Measurements from ENCODE around the gene BRINP2.
"Not testable (repeated sequence)": the region's sequence is repeated elsewhere in the genome, so short reads cannot be mapped to it uniquely, and the experiment has no call there.

BRINP2 gene

GRCh38 chr1:177278626-177279390 is 108.0 kb downstream of the BRINP2 start:
- no peak for DNase-seq

GRCh38 chr1:177281901-177282300 is 111.1 kb downstream of the BRINP2 start:
- no peak for DNase-seq

GRCh38 chr1:177282976-177283375 is 112.2 kb downstream of the BRINP2 start:
- DNase-seq, result no peak

GRCh38 chr1:177283380-177283779 is 112.6 kb downstream of the BRINP2 start:
- DNase-seq, result no peak

- DNase-seq, result no peak
Measured at GRCh38 chr1:177286396-177286795, 115.6 kb downstream of the BRINP2 start.

- DNase-seq, result no peak
Measured at GRCh38 chr1:177287270-177287669, 116.5 kb downstream of the BRINP2 start.

GRCh38 chr1:177287994-177288393 is 117.2 kb downstream of the BRINP2 start:
- DNase-seq, result no peak

GRCh38 chr1:177289532-177289931 is 118.8 kb downstream of the BRINP2 start:
- DNase-seq, result no peak

GRCh38 chr1:177300431-177300830 is 129.7 kb downstream of the BRINP2 start:
- no peak for DNase-seq

GRCh38 chr1:177301425-177302124 is 130.8 kb downstream of the BRINP2 start:
- no peak for DNase-seq

GRCh38 chr1:177302357-177303044 is 131.7 kb downstream of the BRINP2 start:
- DNase-seq, result no peak

GRCh38 chr1:177305040-177306018 is 134.6 kb downstream of the BRINP2 start:
- DNase-seq, result no peak

GRCh38 chr1:177306019-177306415 is 135.3 kb downstream of the BRINP2 start:
- no peak for DNase-seq

- DNase-seq, result no peak
Measured at GRCh38 chr1:177306981-177307380, 136.2 kb downstream of the BRINP2 start.

- no peak for DNase-seq
Measured at GRCh38 chr1:177307771-177308170, 137.0 kb downstream of the BRINP2 start.

- DNase-seq, result no peak
Measured at GRCh38 chr1:177309880-177310279, 139.1 kb downstream of the BRINP2 start.

- no peak for DNase-seq
Measured at GRCh38 chr1:177310326-177310725, 139.6 kb downstream of the BRINP2 start.

- DNase-seq, result no peak
Measured at GRCh38 chr1:177311111-177311510, 140.4 kb downstream of the BRINP2 start.

GRCh38 chr1:177311586-177311985 is 140.8 kb downstream of the BRINP2 start:
- DNase-seq, result no peak

GRCh38 chr1:177315261-177315660 is 144.5 kb downstream of the BRINP2 start:
- no peak for DNase-seq

- DNase-seq, result no peak
Measured at GRCh38 chr1:177315761-177316160, 145.0 kb downstream of the BRINP2 start.

- not testable (repeated sequence) for DNase-seq
Measured at GRCh38 chr1:177321434-177321833, 150.7 kb downstream of the BRINP2 start.

GRCh38 chr1:177328251-177328650 is 157.5 kb downstream of the BRINP2 start:
- no peak for DNase-seq
